ENCODE results near the gene PARM1.
A peak's percentile ranks its signal among the peaks of the same experiment; 100 is the strongest.

Gene PARM1

GRCh38 chr4:74942918-74943253, 10.0 kb downstream of the PARM1 start:
- no peak for DNase-seq

- DNase-seq = no peak
Measured at GRCh38 chr4:74944354-74944793, 11.5 kb downstream of the PARM1 start.

- DNase-seq = no peak
Measured at GRCh38 chr4:74946196-74946595, 13.3 kb downstream of the PARM1 start.

- DNase-seq = no peak
Measured at GRCh38 chr4:74947798-74948197, 14.9 kb downstream of the PARM1 start.

GRCh38 chr4:74948236-74948635, 15.3 kb downstream of the PARM1 start:
- no peak for DNase-seq

GRCh38 chr4:74950200-74950599, 17.3 kb downstream of the PARM1 start:
- no peak for DNase-seq

GRCh38 chr4:74950882-74951281, 18.0 kb downstream of the PARM1 start:
- DNase-seq = no peak

GRCh38 chr4:74953647-74954046, 20.7 kb downstream of the PARM1 start:
- DNase-seq = no peak

- no peak for DNase-seq
Measured at GRCh38 chr4:74958881-74959280, 26.0 kb downstream of the PARM1 start.

GRCh38 chr4:74961230-74961629, 28.3 kb downstream of the PARM1 start:
- DNase-seq = no peak

- DNase-seq = no peak
Measured at GRCh38 chr4:74962584-74962983, 29.7 kb downstream of the PARM1 start.

GRCh38 chr4:74964311-74964710, 31.4 kb downstream of the PARM1 start:
- no peak for DNase-seq

- no peak for DNase-seq
Measured at GRCh38 chr4:74967324-74967723, 34.4 kb downstream of the PARM1 start.

- DNase-seq = peak in 1 of 5 experiments; percentile 11
Measured at GRCh38 chr4:74968456-74969164, 35.7 kb downstream of the PARM1 start.

- DNase-seq = peak in 1 of 5 experiments; percentile 67
Measured at GRCh38 chr4:74969507-74970474, 36.9 kb downstream of the PARM1 start.

- DNase-seq = no peak
Measured at GRCh38 chr4:74970577-74970976, 37.7 kb downstream of the PARM1 start.

GRCh38 chr4:74971862-74972261, 38.9 kb downstream of the PARM1 start:
- DNase-seq = no peak

GRCh38 chr4:74975082-74975481, 42.2 kb downstream of the PARM1 start:
- no peak for DNase-seq

GRCh38 chr4:74975848-74976824, 43.2 kb downstream of the PARM1 start:
- no peak for DNase-seq

GRCh38 chr4:74982546-74983252, 49.8 kb downstream of the PARM1 start:
- DNase-seq = no peak

- DNase-seq = no peak
Measured at GRCh38 chr4:74983253-74983635, 50.3 kb downstream of the PARM1 start.

GRCh38 chr4:74990276-74990875, 57.5 kb downstream of the PARM1 start:
- no peak for DNase-seq
